Panc1 (cell line): ENCODE results near the gene RFX5. TPM values are rescaled to one million over a fixed set of nuclear protein-coding genes. Genes with fewer than 3 reads are reported as not detected.

Experiments
- ATAC-seq: fragments of 200-7000 bp; cut with Tn5 transposase; 2 replicates; pipeline ENCODE4 v1.9.1; 2020; ENCODE audit warnings: mild to moderate bottlenecking, moderate library complexity
- BruUV-seq: library from RNA; stranded (reverse); fragments of 400-500 nt; replicated peaks from 2 replicates; lab custom pipeline; 2021; lab: Mats Ljungman, UMichigan
- CTCF ChIA-PET: fragments of 300-600 bp; sonication (Branson Sonifier 250); formaldehyde crosslinking; loops from one replicate; lab custom pipeline; 2022; ENCODE audit warnings: antibody characterized with exemption; lab: Charles Lee
- POLR2A ChIA-PET: fragments of 300-600 bp; sonication (Branson Sonifier 250); formaldehyde crosslinking; loops from one replicate; lab custom pipeline; 2022; ENCODE audit warnings: antibody characterized with exemption; lab: Charles Lee
- DNase-seq: peaks from one replicate; pipeline ENCODE4 v3.0.0-alpha.2; 2010; ENCODE audit warnings: low read depth, low spot score
- H3K27ac ChIP-seq: 2 replicates; pipeline ENCODE4 v1.5.1; 2011; ENCODE audit warnings: mild to moderate bottlenecking, low read length, inconsistent platforms
- H3K27me3 ChIP-seq: fragments of 200-500 bp; sonication (Bioruptor generic); 2 replicates; pipeline ENCODE4 v1.6.0; 2014; ENCODE audit warnings: low read length, inconsistent platforms; ENCODE audit not compliant: control insufficient read depth, insufficient read depth
- H3K36me3 ChIP-seq: fragments of 200-500 bp; sonication (Bioruptor generic); 2 replicates; pipeline ENCODE4 v1.5.1; 2014; ENCODE audit warnings: inconsistent platforms, mild to moderate bottlenecking, low read length, moderate library complexity; ENCODE audit not compliant: control insufficient read depth, insufficient read depth
- H3K4me1 ChIP-seq: 2 replicates; pipeline ENCODE4 v1.5.1; 2011; ENCODE audit warnings: inconsistent platforms, mild to moderate bottlenecking, low read length, moderate library complexity; ENCODE audit not compliant: control insufficient read depth, insufficient read depth
- H3K4me3 ChIP-seq, 2 experiments: 2 replicates each; pipeline ENCODE4 v1.5.1; 2011 to 2012; ENCODE audit warnings: low read depth in 2 of 2, low read length in 2 of 2, mild to moderate bottlenecking in 2 of 2, inconsistent platforms in 1 of 2, moderate library complexity in 1 of 2
- H3K9me3 ChIP-seq: fragments of 200-500 bp; sonication (Bioruptor generic); 2 replicates; pipeline ENCODE4 v1.5.1; 2014; ENCODE audit warnings: low read depth, mild to moderate bottlenecking, inconsistent platforms, low read length, moderate library complexity; ENCODE audit not compliant: control insufficient read depth, insufficient read depth
- POLR2AphosphoS5 ChIP-seq: IDR thresholded peaks from 2 replicates; pipeline ENCODE4 v1.6.1; 2012; ENCODE audit warnings: mild to moderate bottlenecking, low read depth, low read length, moderate library complexity
- SIN3A ChIP-seq: IDR thresholded peaks from 2 replicates; pipeline ENCODE4 v1.6.1; 2012; ENCODE audit warnings: low read depth, mild to moderate bottlenecking, low read length, moderate library complexity, borderline replicate concordance; ENCODE audit not compliant: insufficient read depth
- TCF7L2 ChIP-seq: IDR thresholded peaks from 2 replicates; pipeline ENCODE4 v1.6.1; 2011; ENCODE audit warnings: mild to moderate bottlenecking, low read depth, low read length, inconsistent platforms
- in situ Hi-C: cut with HindIII; loops from 2 replicates; pipeline ENCODE4 v1.10.0; 2016; ENCODE audit warnings: low sequenced_read_pairs, low pct_unique_long_range_greater_than_20kb
- intact Hi-C: fragments of 100-400 bp; cut with micrococcal nuclease; formaldehyde crosslinking; loops from one replicate; pipeline ENCODE4 v1.10.0; 2022; ENCODE audit not compliant: unreplicated experiment
- total RNA-seq: library from RNA; stranded (reverse); gene quantifications from one replicate; pipeline ENCODE4 v1.2.1, GENCODE V29; 2021; ENCODE audit not compliant: unreplicated experiment
- TF ChIP-seq, protein P1 (sequence below): fragments of 450-650 bp; IDR thresholded peaks from 2 replicates; pipeline ENCODE4 v1.5.1; 2017; ENCODE audit warnings: mild to moderate bottlenecking
- TF ChIP-seq, protein P2 (sequence below), 2 experiments: IDR thresholded peaks; 2 replicates each; pipeline ENCODE4 v1.6.1; 2011 to 2012; ENCODE audit warnings: low read depth in 2 of 2, control low read depth in 1 of 2, low read length in 1 of 2, mild to moderate bottlenecking in 1 of 2, moderate library complexity in 1 of 2; ENCODE audit not compliant: insufficient read depth in 1 of 2

Gene RFX5
- total RNA-seq, 1 experiment from 2014 or later = 75.5 TPM

DNA sequence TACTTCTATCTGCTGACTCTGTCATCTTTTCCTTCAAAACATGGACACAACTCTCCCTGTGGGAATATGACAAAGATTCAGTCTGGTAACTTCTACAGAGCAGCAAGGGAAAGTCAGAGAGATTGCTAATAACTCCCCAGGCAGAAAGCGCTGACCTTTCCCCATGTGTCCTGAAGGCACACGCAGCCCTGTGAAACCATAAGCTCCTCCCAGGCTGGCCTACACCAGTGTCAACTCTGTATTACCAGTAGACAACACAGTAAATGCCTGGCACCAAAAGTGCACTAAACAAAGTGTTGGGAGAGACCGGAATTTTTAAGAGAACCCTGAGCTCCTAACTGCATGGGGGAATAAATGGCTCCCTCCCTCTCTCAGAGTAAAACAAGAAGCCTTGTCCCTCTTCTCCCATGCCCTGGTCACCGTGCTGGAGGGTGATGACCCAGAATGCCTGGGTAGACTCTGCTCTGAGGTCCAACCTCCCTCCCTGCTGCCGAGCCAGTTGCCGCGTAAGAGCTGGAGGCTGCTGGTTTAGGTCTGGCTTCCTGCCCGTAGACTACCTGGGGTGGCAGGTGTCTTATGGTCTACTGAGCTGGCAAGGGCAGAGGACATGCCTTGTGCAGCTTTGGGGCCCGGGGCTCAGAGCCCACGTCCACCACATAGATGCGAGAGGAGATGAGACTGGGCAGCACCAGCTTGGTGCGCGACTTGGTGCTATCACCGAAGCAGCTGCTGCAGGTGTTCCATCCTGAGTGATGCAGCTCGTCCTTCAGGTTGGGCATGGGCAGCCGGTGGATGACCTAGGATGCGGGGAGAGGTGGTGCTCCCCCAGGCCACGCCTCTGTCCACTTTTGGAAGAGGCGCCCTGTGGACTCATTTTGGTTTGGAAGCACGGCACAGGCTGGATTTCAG lies 21.6 kb upstream of the RFX5 start:
- Histone ChIP-seq H3K4me3 (no peak overlapping the region), H3K27me3 (no peaks in the 10 kb centered on the region), H3K27ac (no peak overlapping the region), H3K9me3 (no peaks in the 10 kb centered on the region), H3K36me3 (no peaks in the 10 kb centered on the region), H3K4me1 (peaks cover 9% of the 10 kb centered on the region)
- CTCF ChIA-PET = interaction anchor here (0.5 kb wide), 1 partner anchor 16 kb away, joined by 9 read pairs; no protein-coding TSS in a partner anchor
- in situ Hi-C loops (no loop called here), intact Hi-C loops (no loop called here)
- ATAC-seq (no peak), DNase-seq (no peak)
- BruUV-seq = no TSS peak
- TF ChIP-seq, protein P1, sequence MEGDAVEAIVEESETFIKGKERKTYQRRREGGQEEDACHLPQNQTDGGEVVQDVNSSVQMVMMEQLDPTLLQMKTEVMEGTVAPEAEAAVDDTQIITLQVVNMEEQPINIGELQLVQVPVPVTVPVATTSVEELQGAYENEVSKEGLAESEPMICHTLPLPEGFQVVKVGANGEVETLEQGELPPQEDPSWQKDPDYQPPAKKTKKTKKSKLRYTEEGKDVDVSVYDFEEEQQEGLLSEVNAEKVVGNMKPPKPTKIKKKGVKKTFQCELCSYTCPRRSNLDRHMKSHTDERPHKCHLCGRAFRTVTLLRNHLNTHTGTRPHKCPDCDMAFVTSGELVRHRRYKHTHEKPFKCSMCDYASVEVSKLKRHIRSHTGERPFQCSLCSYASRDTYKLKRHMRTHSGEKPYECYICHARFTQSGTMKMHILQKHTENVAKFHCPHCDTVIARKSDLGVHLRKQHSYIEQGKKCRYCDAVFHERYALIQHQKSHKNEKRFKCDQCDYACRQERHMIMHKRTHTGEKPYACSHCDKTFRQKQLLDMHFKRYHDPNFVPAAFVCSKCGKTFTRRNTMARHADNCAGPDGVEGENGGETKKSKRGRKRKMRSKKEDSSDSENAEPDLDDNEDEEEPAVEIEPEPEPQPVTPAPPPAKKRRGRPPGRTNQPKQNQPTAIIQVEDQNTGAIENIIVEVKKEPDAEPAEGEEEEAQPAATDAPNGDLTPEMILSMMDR = no peak
- no peak for TF ChIP-seq TCF7L2
- TF ChIP-seq, protein P2, sequence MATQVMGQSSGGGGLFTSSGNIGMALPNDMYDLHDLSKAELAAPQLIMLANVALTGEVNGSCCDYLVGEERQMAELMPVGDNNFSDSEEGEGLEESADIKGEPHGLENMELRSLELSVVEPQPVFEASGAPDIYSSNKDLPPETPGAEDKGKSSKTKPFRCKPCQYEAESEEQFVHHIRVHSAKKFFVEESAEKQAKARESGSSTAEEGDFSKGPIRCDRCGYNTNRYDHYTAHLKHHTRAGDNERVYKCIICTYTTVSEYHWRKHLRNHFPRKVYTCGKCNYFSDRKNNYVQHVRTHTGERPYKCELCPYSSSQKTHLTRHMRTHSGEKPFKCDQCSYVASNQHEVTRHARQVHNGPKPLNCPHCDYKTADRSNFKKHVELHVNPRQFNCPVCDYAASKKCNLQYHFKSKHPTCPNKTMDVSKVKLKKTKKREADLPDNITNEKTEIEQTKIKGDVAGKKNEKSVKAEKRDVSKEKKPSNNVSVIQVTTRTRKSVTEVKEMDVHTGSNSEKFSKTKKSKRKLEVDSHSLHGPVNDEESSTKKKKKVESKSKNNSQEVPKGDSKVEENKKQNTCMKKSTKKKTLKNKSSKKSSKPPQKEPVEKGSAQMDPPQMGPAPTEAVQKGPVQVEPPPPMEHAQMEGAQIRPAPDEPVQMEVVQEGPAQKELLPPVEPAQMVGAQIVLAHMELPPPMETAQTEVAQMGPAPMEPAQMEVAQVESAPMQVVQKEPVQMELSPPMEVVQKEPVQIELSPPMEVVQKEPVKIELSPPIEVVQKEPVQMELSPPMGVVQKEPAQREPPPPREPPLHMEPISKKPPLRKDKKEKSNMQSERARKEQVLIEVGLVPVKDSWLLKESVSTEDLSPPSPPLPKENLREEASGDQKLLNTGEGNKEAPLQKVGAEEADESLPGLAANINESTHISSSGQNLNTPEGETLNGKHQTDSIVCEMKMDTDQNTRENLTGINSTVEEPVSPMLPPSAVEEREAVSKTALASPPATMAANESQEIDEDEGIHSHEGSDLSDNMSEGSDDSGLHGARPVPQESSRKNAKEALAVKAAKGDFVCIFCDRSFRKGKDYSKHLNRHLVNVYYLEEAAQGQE (IDR thresholded peaks at IDR 0.05; ENCODE audit: insufficient read depth in 1 of 2, low read depth in 2 of 2, low read length in 1 of 2) = no peak
- TF ChIP-seq POLR2AphosphoS5 = no peak
- TF ChIP-seq SIN3A = no peak
- POLR2A ChIA-PET = no interaction called here

- H3K27ac ChIP-seq = no peak overlapping the region
- CTCF ChIA-PET = no interaction called here
- ATAC-seq = no peak
- no peaks in the 10 kb centered on the region for H3K27me3 ChIP-seq
- no peaks in the 10 kb centered on the region for H3K9me3 ChIP-seq
- no peak for DNase-seq
- TF ChIP-seq SIN3A (no peak), POLR2AphosphoS5 (no peak)
- no peak overlapping the region for H3K4me3 ChIP-seq
- intact Hi-C loops (no loop called here), in situ Hi-C loops (no loop called here)
- H3K4me1 ChIP-seq = peaks cover 9% of the 10 kb centered on the region
- no peaks in the 10 kb centered on the region for H3K36me3 ChIP-seq
- BruUV-seq = no TSS peak
- POLR2A ChIA-PET = interaction anchor here (0.6 kb wide), 1 partner anchor 274 kb away, joined by 4 read pairs; no protein-coding TSS in a partner anchor
Observed at GRCh38 chr1:151367658-151368392, 20.8 kb upstream of the RFX5 start.
